CD4-positive, alpha-beta memory T cell (primary cell): ENCODE results near the gene FZR1. TPM values are rescaled to one million over a fixed set of nuclear protein-coding genes. Genes with fewer than 3 reads are reported as not detected.
"Not testable (repeated sequence)": the region's sequence is repeated elsewhere in the genome, so short reads cannot be mapped to it uniquely, and the experiment has no call there.

Source experiments
- CTCF ChIA-PET: fragments of 350-600 bp; sonication (Branson Sonifier 250); formaldehyde crosslinking; loops from one replicate; lab custom pipeline; 2021; ENCODE audit warnings: inconsistent platforms; ENCODE audit not compliant: partially characterized antibody; lab: Charles Lee
- POLR2A ChIA-PET: fragments of 350-600 bp; sonication (Branson Sonifier 250); formaldehyde crosslinking; loops from one replicate; lab custom pipeline; 2021; ENCODE audit not compliant: partially characterized antibody; lab: Charles Lee
- DNase-seq, 5 donors: peaks; one replicate each; pipeline versions ENCODE4 v3.0.0 to v3.0.0-alpha.2; 2020 to 2022; ENCODE audit warnings: mixed read lengths in 1 of 5
- H3K27ac ChIP-seq: one replicate; pipeline ENCODE4 v1.7.0; 2013; ENCODE audit warnings: low read depth, low read length
- H3K27me3 ChIP-seq: 2 replicates; pipeline ENCODE4 v1.7.0; 2013; ENCODE audit warnings: mild to moderate bottlenecking, low read length, moderate library complexity; ENCODE audit not compliant: insufficient read depth
- H3K36me3 ChIP-seq: 2 replicates; pipeline ENCODE4 v1.7.0; 2013; ENCODE audit warnings: mild to moderate bottlenecking, low read length, moderate library complexity; ENCODE audit not compliant: insufficient read depth
- H3K4me1 ChIP-seq: 2 replicates; pipeline ENCODE4 v1.7.0; 2013; ENCODE audit warnings: mild to moderate bottlenecking, low read length, moderate library complexity; ENCODE audit not compliant: insufficient read depth
- H3K4me3 ChIP-seq, 2 donors: one replicate each; pipeline ENCODE4 v1.7.0; 2013; ENCODE audit warnings: low read length in 2 of 2, mild to moderate bottlenecking in 1 of 2
- H3K9me3 ChIP-seq, 2 donors: one replicate each; pipeline ENCODE4 v1.7.0; 2013; ENCODE audit warnings: low read length in 2 of 2, control low read depth in 1 of 2; ENCODE audit not compliant: control insufficient read depth in 1 of 2
- H3K27ac Mint-ChIP-seq, 7 donors: one replicate each; pipeline ENCODE4 v1.8.0; 2020 to 2021; ENCODE audit warnings: mixed read lengths in 7 of 7, mild to moderate bottlenecking in 6 of 7, inconsistent platforms in 3 of 7, moderate library complexity in 3 of 7
- H3K27me3 Mint-ChIP-seq, 2 donors: one replicate each; pipeline ENCODE4 v1.8.0; 2020 to 2021; ENCODE audit warnings: mixed read lengths in 2 of 2
- H3K36me3 Mint-ChIP-seq, 2 donors: one replicate each; pipeline ENCODE4 v1.8.0; 2020 to 2021; ENCODE audit warnings: mixed read lengths in 2 of 2, inconsistent platforms in 1 of 2, mild to moderate bottlenecking in 1 of 2
- H3K4me1 Mint-ChIP-seq, 4 donors: one replicate each; pipeline ENCODE4 v1.8.0; 2020 to 2021; ENCODE audit warnings: mixed read lengths in 4 of 4, mild to moderate bottlenecking in 1 of 4
- H3K4me3 Mint-ChIP-seq, 8 donors: one replicate each; pipeline ENCODE4 v1.8.0; 2020 to 2021; ENCODE audit warnings: mixed read lengths in 8 of 8, mild to moderate bottlenecking in 7 of 8, moderate library complexity in 6 of 8, inconsistent platforms in 3 of 8
- H3K9me3 Mint-ChIP-seq, 8 donors: one replicate each; pipeline ENCODE4 v1.8.0; 2020 to 2021; ENCODE audit warnings: mixed read lengths in 8 of 8, mild to moderate bottlenecking in 5 of 8, inconsistent platforms in 3 of 8, moderate library complexity in 1 of 8
- intact Hi-C: fragments of 100-400 bp; cut with micrococcal nuclease; formaldehyde crosslinking; loops from one replicate; pipeline ENCODE4 v1.15.1; 2023
- polyA plus RNA-seq, 2 donors: library from polyadenylated mRNA; unstranded; fragments of 300-500 nt; fragmentation: Illumina TruSeq; gene quantifications; one replicate each; pipeline ENCODE4 v1.2.3, GENCODE V29; 2021
- total RNA-seq, 2 experiments: library from RNA; stranded (reverse); gene quantifications; one replicate each; pipeline ENCODE4 v1.2.3, GENCODE V29; 2021

Gene FZR1
- total and polyA plus RNA-seq, 4 experiments from 2014 or later: 7.1 to 73.7 (median 44.7) TPM

DNA sequence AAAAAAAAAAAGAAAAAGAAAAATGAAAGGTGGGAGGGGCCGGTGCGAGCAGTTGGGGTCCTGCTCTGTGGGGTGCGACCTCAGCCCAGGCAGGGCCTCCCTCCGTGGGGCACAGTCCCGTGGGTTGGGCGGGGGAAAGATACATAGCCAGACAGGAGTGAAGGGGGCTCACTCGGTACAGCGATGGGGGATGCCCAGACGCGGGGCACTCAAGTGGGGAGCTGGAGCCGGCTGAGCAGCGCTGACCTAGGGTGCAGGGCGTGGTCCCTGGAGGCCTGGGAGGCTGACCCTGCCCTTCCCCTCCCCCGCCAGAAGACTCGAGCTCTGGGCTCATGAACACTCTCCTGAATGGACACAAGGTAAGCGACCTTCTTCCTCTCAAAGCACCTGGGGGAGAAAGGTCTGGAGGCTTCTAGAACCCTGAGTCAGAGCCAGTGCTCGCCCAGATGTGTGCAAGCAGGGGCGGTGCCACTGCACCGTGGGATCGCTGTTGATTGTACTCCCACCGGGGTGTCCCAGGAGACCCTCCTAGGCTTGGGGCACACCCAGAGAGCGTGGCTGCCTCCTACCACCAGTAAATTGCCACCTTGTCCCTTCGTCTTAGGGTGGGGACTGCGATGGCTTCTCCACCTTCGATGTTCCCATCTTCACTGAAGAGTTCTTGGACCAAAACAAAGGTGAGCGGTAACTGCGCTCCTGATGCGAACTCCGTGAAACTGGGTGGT lies 70.0 kb downstream of the FZR1 start:
- H3K27me3 Mint-ChIP-seq: no peaks in the 10 kb centered on the region
- H3K9me3 ChIP-seq: no peaks in the 10 kb centered on the region
- H3K27ac ChIP-seq: no peak overlapping the region
- POLR2A ChIA-PET: no interaction called here
- no peak overlapping the region for H3K4me3 ChIP-seq
- H3K36me3 Mint-ChIP-seq: peaks cover 8 to 11% of the 10 kb centered on the region in 2 donors
- no peak overlapping the region for H3K27ac Mint-ChIP-seq
- intact Hi-C loops: loop anchor here (10.0 kb wide), 1 partner anchor 489 kb away; the partner anchor contains the start of gene ZBTB7A
- H3K36me3 ChIP-seq: no peaks in the 10 kb centered on the region
- H3K4me1 Mint-ChIP-seq: peaks cover 5 to 23% (median 17%) of the 10 kb centered on the region in 4 donors
- H3K4me1 ChIP-seq: peaks cover 15% of the 10 kb centered on the region
- DNase-seq: no peak
- no peaks in the 10 kb centered on the region for H3K9me3 Mint-ChIP-seq
- H3K27me3 ChIP-seq: no peaks in the 10 kb centered on the region
- CTCF ChIA-PET: interaction anchor here (1.1 to 2.2 kb wide), 2 partner anchors 9 to 20 kb away, joined by 5 to 10 read pairs; partner anchors contain the start of genes GIPC3 and MFSD12
- H3K4me3 Mint-ChIP-seq: no peak overlapping the region

DNA sequence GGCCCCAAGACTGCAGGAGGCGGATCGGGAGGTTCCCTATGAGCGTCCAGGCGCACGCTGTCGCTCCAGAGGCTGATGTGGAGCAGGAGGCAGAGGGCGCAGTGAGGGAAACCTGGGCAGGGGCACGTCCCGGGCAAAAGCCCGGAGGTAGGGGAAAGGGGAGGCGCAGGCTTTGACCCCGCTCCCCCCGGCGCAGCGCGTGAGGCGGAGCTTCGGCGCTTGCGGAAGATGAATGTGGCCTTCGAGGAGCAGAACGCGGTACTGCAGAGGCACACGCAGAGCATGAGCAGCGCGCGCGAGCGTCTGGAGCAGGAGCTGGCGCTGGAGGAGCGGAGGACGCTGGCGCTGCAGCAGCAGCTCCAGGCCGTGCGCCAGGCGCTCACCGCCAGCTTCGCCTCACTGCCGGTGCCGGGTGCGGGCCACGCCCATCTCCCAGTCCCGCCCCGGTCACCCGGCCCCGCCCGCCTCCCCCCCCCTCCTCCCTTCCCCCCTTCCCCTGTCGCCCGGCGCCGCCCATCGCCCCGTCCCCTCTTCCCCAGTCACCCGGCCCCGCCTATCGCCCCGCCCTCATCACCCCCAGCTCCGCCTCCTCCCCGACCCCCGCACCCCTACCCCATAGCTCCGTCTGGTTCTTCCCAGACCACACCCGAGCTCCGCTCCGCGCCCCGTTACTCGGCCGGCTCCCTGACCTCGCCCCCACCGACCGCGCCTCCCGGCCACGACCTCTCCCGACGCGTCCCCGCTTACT lies 70.8 kb downstream of the FZR1 start:
- ChIA-PET CTCF (no interaction called here), POLR2A (no interaction called here)
- Mint-ChIP-seq H3K36me3 (peaks cover 8 to 11% of the 10 kb centered on the region in 2 donors), H3K4me3 (no peak overlapping the region), H3K27me3 (no peaks in the 10 kb centered on the region), H3K27ac (no peak overlapping the region), H3K9me3 (no peaks in the 10 kb centered on the region), H3K4me1 (peaks cover 3 to 21% (median 13%) of the 10 kb centered on the region in 4 donors)
- no peaks in the 10 kb centered on the region for H3K36me3 ChIP-seq
- no peak overlapping the region for H3K4me3 ChIP-seq
- intact Hi-C loops: loop anchor here (10.0 kb wide), 1 partner anchor 488 kb away; the partner anchor contains the start of gene ZBTB7A
- H3K27me3 ChIP-seq: no peaks in the 10 kb centered on the region
- H3K9me3 ChIP-seq: no peaks in the 10 kb centered on the region
- H3K27ac ChIP-seq: no peak overlapping the region
- no peak for DNase-seq
- H3K4me1 ChIP-seq: peaks cover 14% of the 10 kb centered on the region

DNA sequence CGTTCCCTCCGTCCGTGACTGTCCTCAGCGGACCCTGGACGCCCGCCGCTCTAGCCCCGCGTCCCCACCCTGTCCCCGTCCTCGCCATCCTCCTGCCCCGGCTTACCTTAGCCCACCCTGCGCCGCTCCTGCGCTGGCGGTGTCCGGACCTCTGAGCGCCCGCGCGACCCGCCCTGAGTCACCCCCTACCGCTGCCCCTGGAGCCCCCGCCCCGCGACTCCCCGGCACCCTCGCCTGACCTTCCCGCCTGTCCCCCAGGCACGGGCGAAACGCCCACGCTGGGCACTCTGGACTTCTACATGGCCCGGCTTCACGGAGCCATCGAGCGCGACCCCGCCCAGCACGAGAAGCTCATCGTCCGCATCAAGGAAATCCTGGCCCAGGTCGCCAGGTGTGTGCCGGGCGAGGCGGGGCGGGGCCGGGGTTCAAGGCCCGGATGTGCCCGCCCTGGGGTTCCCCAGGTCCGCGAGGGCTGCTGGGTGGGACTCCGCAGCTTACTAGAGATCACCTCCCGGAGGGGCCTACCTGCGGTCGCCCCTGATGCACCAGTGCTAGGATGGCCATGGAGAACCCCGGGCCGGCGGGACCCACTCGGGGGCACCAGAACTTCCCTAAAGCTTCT lies 71.7 kb downstream of the FZR1 start:
- Mint-ChIP-seq H3K4me3 (no peak overlapping the region), H3K9me3 (no peaks in the 10 kb centered on the region), H3K4me1 (peaks cover 3 to 11% (median 6%) of the 10 kb centered on the region in 4 donors), H3K27ac (no peak overlapping the region), H3K36me3 (peaks cover 8 to 10% of the 10 kb centered on the region in 2 donors), H3K27me3 (no peaks in the 10 kb centered on the region)
- ChIA-PET CTCF (interaction anchor here (1.9 kb wide), 1 partner anchor 33 kb away, joined by 6 read pairs; no protein-coding TSS in a partner anchor), POLR2A (interaction anchor here (0.9 kb wide), 1 partner anchor 21 kb away, joined by 3 read pairs; no protein-coding TSS in a partner anchor)
- Histone ChIP-seq H3K9me3 (no peaks in the 10 kb centered on the region), H3K4me1 (peaks cover 9% of the 10 kb centered on the region), H3K36me3 (no peaks in the 10 kb centered on the region), H3K27me3 (no peaks in the 10 kb centered on the region), H3K4me3 (no peak overlapping the region), H3K27ac (no peak overlapping the region)
- DNase-seq: no peak
- intact Hi-C loops: loop anchor here (10.0 kb wide), 1 partner anchor 487 kb away; the partner anchor contains the start of gene ZBTB7A

DNA sequence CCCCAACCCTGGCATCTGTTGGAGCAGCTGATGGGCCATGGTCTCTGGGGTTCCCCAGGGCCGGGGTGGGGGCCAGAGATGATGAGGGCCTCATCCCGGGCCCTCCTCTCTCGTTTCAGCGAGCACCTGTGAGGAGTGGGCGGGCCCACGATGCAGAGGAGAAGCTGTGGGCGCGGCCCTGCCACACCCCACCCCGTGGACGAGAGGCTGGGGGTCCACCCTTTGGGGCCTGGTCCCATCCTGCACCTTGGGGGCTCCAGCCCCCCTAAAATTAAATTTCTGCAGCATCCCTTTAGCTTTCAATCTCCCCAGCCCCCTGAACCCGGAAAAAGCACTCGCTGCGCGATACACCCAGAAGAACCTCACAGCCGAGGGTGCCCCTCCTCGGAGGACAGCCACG lies 72.3 kb downstream of the FZR1 start:
- POLR2A ChIA-PET: interaction anchor here (0.9 kb wide), 1 partner anchor 22 kb away, joined by 3 read pairs; no protein-coding TSS in a partner anchor
- CTCF ChIA-PET: interaction anchor here (1.9 kb wide), 1 partner anchor 33 kb away, joined by 6 read pairs; no protein-coding TSS in a partner anchor
- Mint-ChIP-seq H3K4me1 (peaks cover 3 to 11% (median 6%) of the 10 kb centered on the region in 4 donors), H3K27me3 (no peaks in the 10 kb centered on the region), H3K27ac (no peak overlapping the region), H3K36me3 (peaks cover 8 to 10% of the 10 kb centered on the region in 2 donors), H3K4me3 (no peak overlapping the region), H3K9me3 (no peaks in the 10 kb centered on the region)
- intact Hi-C loops: loop anchor here (10.0 kb wide), 1 partner anchor 486 kb away; the partner anchor contains the start of gene ZBTB7A
- Histone ChIP-seq H3K9me3 (no peaks in the 10 kb centered on the region), H3K4me1 (peaks cover 7% of the 10 kb centered on the region), H3K27ac (no peak overlapping the region), H3K4me3 (no peak overlapping the region), H3K27me3 (no peaks in the 10 kb centered on the region), H3K36me3 (no peaks in the 10 kb centered on the region)
- no peak for DNase-seq

DNA sequence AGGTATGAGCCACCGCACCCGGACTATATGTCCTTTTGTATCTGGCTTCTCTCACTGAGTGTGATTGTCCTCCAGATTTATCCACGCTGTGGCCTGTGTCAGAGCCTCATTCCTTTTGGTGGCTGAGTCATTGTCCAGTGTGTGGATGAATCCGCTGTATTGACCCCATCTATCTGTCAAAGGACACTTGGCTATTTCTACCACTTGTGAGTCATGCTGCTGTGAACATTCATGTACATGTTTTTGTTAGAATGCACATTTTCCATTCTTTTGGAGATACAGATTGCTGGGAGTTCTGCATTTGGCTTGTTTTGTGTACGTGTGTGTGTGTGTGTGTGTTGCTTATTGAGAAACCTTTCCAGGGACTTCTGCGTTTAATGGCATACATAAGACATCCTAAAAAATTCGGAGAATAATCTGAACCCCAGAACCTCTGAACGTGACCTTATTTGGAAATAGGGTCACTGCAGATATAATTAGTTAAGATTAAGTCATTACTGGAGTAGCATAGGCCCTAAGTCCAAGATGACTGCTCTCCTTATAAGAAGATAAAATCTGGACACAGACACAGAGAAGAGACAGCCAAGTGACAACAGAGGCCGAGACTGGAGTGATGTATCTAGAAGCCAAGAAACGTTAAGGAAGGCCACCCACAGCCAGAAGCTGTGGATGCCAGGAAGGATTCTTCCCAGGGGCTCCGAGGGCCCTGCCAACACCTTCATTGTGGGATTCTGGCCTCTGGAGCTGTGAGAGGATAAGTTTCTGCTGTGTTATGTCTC lies 74.2 kb downstream of the FZR1 start:
- H3K4me3 Mint-ChIP-seq: no peak overlapping the region
- H3K4me1 ChIP-seq: no peaks in the 10 kb centered on the region
- no peaks in the 10 kb centered on the region for H3K27me3 Mint-ChIP-seq
- H3K4me1 Mint-ChIP-seq: peaks cover 0 to 2% (median 1%) of the 10 kb centered on the region in 4 donors
- DNase-seq: no peak
- no peak overlapping the region for H3K4me3 ChIP-seq
- H3K36me3 ChIP-seq: no peaks in the 10 kb centered on the region
- H3K27me3 ChIP-seq: no peaks in the 10 kb centered on the region
- no peak overlapping the region for H3K27ac Mint-ChIP-seq
- CTCF ChIA-PET: no interaction called here
- no peaks in the 10 kb centered on the region for H3K9me3 Mint-ChIP-seq
- no peak overlapping the region for H3K27ac ChIP-seq
- H3K36me3 Mint-ChIP-seq: peaks cover 2 to 6% of the 10 kb centered on the region in 2 donors
- no peaks in the 10 kb centered on the region for H3K9me3 ChIP-seq
- POLR2A ChIA-PET: interaction anchor here (1.5 kb wide), 1 partner anchor 24 kb away, joined by 7 read pairs; no protein-coding TSS in a partner anchor
- intact Hi-C loops: no loop called here

DNA sequence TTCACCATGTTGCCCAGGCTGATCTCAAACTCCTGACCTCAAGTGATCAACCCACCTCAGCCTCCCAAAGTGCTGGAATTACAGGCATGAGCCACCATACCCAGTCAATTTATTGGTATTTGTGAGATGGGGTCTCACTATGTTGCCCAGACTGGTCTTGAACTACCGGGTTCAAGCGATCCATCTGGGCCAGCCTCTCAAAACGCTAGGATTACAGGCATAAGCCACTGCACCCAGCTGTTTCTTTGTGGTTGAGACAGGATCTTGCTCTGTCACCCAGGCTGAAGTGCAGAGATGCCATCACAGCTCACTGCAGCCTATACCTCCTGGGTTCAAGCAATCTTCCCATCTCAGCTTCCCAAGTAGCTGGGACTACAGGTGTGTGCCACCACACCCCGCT lies 75.7 kb downstream of the FZR1 start:
- H3K9me3 Mint-ChIP-seq, H3K36me3 ChIP-seq, H3K27ac Mint-ChIP-seq, H3K4me1 ChIP-seq, H3K27me3 ChIP-seq, H3K4me3 Mint-ChIP-seq, intact Hi-C loops, H3K4me3 ChIP-seq, DNase-seq, H3K27me3 Mint-ChIP-seq, H3K4me1 Mint-ChIP-seq, H3K9me3 ChIP-seq, H3K27ac ChIP-seq, H3K36me3 Mint-ChIP-seq: not testable (repeated sequence)
- ChIA-PET POLR2A (interaction anchor here (1.5 kb wide), 1 partner anchor 25 kb away, joined by 7 read pairs; no protein-coding TSS in a partner anchor), CTCF (interaction anchor here (1.8 kb wide), 1 partner anchor 10 kb away, joined by 6 read pairs; no protein-coding TSS in a partner anchor)
